ENCODE results near the gene ATP1B3. TPM values are rescaled to one million over a fixed set of nuclear protein-coding genes. Genes with fewer than 3 reads are reported as not detected.
"Not testable (repeated sequence)": the region's sequence is repeated elsewhere in the genome, so short reads cannot be mapped to it uniquely, and the experiment has no call there.

ATP1B3 gene
- total RNA-seq, 2 experiments from 2014 or later, result 106 to 113 TPM

DNA sequence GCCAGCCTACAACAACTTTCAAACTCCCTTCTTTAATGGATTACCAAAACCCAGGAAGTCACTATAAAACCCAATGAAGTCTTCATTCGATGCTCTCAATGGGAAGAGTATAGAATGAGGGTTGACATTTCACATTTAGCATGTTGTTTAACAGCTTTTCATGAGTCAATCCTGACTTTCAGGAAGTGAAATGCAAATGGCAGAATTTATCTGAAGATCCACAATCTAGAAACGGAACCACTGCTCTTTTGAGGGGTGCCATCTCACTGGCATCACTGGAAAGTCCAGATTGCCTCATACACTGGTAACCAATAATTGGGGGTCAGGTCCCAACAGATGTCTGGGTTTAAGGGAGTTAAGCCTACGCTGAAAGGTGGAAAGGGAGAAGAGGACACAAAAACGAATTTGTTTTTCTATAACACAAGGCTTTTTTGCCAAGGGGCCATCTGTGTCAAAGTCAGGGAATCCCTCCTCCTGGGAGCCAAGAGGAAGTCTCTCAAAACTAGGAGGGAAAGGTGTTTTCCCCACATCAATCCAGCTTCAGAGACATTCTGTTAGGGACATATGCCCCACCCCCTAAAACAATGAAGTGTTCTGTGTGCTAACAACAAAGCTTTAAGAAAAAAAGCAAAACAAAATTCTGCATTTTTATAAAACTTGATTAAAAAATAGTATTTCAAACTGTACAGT is 12.0 kb upstream of the ATP1B3 start:
- H3K36me3 Mint-ChIP-seq (ENCODE audit: low read depth), result no peaks in the 10 kb centered on the region
- POLR2A ChIA-PET, result no interaction called here
- no peaks in the 10 kb centered on the region for H3K27me3 Mint-ChIP-seq
- CTCF ChIA-PET, result interaction anchor here (0.9 kb wide), 1 partner anchor 21 kb away, joined by 3 read pairs; no protein-coding TSS in a partner anchor
- H3K4me3 Mint-ChIP-seq, result no peak overlapping the region
- no peaks in the 10 kb centered on the region for H3K9me3 Mint-ChIP-seq
- H3K27ac Mint-ChIP-seq, result no peak overlapping the region
- peaks cover 2% of the 10 kb centered on the region for H3K4me1 Mint-ChIP-seq
- no peak for DNase-seq

DNA sequence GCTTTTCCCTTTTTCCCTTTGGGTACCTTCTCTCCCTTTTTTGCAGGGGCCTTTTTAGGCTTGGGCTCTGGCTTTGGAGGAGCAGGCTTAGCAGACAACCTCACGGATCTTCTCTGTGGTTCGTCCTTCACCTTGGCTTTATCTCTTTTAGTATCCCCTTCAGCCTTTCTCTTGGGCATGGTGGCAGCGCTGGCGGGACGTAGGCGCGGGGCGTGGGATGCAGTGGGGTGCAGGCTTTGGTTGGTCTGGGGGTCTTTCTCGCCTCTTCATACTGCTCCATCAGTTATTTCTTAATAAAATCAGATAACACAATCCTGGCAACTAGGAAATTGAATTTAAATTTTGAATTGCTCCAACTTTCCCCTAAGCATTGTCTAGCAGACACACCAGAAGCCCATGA is 11.3 kb upstream of the ATP1B3 start:
- ChIA-PET CTCF (interaction anchor here (0.9 kb wide), 1 partner anchor 20 kb away, joined by 3 read pairs; no protein-coding TSS in a partner anchor), POLR2A (interaction anchor here (0.6 kb wide), 1 partner anchor 403 kb away, joined by 6 read pairs; no protein-coding TSS in a partner anchor)
- no peaks in the 10 kb centered on the region for H3K9me3 Mint-ChIP-seq
- peaks cover 2% of the 10 kb centered on the region for H3K4me1 Mint-ChIP-seq
- no peaks in the 10 kb centered on the region for H3K27me3 Mint-ChIP-seq
- no peak for DNase-seq
- no peaks in the 10 kb centered on the region for H3K36me3 Mint-ChIP-seq (ENCODE audit: low read depth)
- no peak overlapping the region for H3K4me3 Mint-ChIP-seq
- H3K27ac Mint-ChIP-seq, result no peak overlapping the region

DNA sequence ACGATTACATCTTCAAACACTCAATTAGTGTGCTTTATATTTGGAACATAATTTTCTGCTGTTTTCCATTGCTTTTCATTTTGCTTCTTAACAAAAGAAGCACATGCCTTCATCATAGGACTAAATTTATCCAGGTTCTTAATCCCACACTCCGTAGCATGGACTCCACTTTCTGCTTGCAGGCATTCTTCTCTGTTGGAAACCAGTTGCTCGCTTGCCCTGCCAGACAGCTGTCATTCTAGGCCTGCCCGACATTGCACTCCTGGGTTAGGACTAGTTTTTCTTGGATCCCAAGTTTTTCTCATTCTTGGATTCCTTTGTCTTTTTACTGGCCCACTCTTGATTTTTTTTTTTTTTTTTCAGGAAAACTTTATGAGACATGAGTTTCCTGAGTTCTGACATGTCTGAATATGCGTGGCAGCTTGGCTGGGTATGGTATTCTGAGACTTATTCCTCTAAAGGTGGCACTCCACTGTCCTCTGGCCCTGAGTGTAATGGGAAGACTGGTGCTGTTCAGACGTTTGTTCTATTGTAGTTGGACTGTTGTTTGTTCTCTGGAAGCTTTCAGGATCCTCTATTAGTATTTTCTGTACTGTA is 6.3 kb upstream of the ATP1B3 start:
- Mint-ChIP-seq H3K4me3 (no peak overlapping the region), H3K36me3 (ENCODE audit: low read depth) (no peaks in the 10 kb centered on the region), H3K27ac (no peak overlapping the region), H3K9me3 (no peaks in the 10 kb centered on the region), H3K27me3 (no peaks in the 10 kb centered on the region), H3K4me1 (peaks cover 3% of the 10 kb centered on the region)
- no peak for DNase-seq
- ChIA-PET CTCF (interaction anchor here (0.6 to 1.6 kb wide), 2 partner anchors 125 to 132 kb away, joined by 3 to 6 read pairs; partner anchors contain the start of gene RNF7), POLR2A (no interaction called here)

DNA sequence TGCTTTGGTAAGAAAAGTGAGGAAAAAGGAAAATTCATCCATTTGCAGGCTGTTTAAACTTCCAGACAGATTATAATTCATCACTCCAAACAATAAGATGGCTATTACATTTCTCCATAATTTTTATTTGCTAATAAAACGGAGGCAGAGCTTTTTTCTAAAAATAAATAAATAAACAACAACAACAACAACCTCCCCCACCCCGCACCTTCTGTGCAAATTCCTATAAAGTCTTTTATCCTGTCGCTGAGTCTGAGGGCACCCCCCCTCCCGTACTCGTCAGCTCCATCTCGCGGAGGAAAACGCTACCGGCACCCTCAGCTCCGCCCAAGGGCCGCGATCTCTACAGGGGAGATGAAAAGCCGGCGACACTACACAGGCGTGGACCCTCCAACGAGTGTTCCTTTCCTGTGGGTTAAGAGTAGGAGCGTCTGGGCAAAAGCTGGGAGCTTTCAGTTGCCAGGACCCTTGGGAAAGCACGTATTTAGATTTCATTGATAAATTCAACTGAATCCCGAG is 1.0 kb upstream of the ATP1B3 start:
- ChIA-PET POLR2A (interaction anchor here (0.6 kb wide), 1 partner anchor 122 kb away, joined by 3 read pairs; no protein-coding TSS in a partner anchor), CTCF (interaction anchor here (0.6 to 2.4 kb wide), 27 partner anchors 8 to 928 kb away, joined by 3 to 13 read pairs (median 3); partner anchors contain the start of gene RNF7)
- H3K27me3 Mint-ChIP-seq, result no peaks in the 10 kb centered on the region
- peak; percentile 87 for DNase-seq
- H3K9me3 Mint-ChIP-seq, result no peaks in the 10 kb centered on the region
- H3K36me3 Mint-ChIP-seq (ENCODE audit: low read depth), result peaks cover 11% of the 10 kb centered on the region
- peaks cover 35% of the 10 kb centered on the region for H3K4me1 Mint-ChIP-seq
- H3K4me3 Mint-ChIP-seq, result peak overlapping the region; percentile 80
- peak overlapping the region; percentile 98 for H3K27ac Mint-ChIP-seq

DNA sequence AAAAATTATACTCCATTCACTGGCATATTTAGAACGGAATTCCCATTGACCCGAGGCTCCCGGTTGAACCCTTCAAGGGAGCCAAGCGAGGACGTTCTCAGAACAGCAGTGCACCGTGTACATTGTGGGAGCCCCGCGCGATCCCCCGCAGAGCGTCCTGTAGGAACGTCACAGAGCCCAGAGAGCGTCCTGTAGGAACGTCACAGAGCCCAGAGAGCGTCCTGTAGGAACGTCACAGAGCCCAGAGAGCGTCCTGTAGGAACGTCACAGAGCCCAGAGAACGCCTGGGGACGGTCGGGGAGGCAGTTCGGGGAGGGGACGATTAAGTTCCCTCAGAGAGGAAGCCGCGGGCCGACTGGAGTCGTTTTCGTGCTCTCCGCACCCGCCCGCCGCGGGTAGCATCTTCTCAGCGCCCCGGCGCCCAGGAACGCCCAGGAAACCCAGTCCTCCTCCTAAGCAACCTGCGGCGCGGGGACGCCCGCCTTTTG is 506 bp upstream of the ATP1B3 start:
- Mint-ChIP-seq H3K9me3 (no peaks in the 10 kb centered on the region), H3K36me3 (ENCODE audit: low read depth) (peaks cover 13% of the 10 kb centered on the region), H3K4me3 (peak overlapping the region; percentile 80), H3K27me3 (no peaks in the 10 kb centered on the region), H3K4me1 (peaks cover 38% of the 10 kb centered on the region), H3K27ac (peak overlapping the region; percentile 98)
- CTCF ChIA-PET, result interaction anchor here (0.6 to 3.7 kb wide), 21 partner anchors 8 to 200 kb away, joined by 3 to 13 read pairs (median 3); partner anchors contain the start of gene RNF7
- DNase-seq, result peak; percentile 86
- POLR2A ChIA-PET, result no interaction called here

DNA sequence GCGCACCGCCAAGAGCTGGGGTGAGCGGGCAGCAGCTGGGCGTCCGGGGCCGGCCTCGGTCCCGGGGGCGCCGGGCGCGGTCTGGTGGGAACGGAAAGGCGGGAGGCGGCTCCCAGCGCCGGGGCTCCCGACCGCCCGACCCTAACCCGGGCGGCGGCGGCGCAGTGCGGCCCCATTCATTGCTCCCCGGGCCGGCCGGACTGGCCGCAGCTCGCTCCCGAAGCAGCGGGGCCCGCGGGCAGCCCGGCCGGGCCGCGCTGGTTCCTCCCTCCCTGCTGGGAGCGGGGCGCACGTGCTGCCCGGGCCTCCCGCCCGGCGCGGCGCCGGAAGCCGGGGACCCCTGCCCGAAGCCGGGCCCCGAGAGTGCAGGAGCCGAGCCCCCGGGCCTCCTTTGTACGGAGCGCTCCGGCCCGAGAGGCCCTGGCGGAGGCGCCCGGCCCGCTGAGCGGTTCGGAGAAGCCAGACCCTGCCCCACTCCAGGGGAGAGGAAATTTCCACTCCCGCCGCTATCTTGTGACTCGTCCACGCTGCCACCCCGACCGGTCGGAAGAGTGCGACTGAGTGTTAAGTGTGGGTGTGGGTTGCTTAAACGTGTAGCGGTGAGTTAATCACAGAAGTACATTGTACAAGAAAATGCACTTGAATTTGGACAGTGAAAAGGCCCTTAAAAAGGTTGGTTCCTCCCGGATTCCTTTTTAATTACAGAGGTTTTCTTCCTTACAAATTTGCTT is 613 bp downstream of the ATP1B3 start:
- POLR2A ChIA-PET, result interaction anchor here (0.6 to 0.7 kb wide), 2 partner anchors 19 to 33 kb away, joined by 3 to 4 read pairs; no protein-coding TSS in a partner anchor
- Mint-ChIP-seq H3K36me3 (ENCODE audit: low read depth) (peaks cover 23% of the 10 kb centered on the region), H3K4me1 (peaks cover 49% of the 10 kb centered on the region), H3K9me3 (no peaks in the 10 kb centered on the region), H3K4me3 (peak overlapping the region; percentile 95), H3K27me3 (no peaks in the 10 kb centered on the region), H3K27ac (peak overlapping the region; percentile 95)
- CTCF ChIA-PET, result interaction anchor here (0.6 to 3.7 kb wide), 6 partner anchors 10 to 646 kb away, joined by 3 to 11 read pairs (median 4); partner anchors contain the start of genes PXYLP1 and RNF7
- DNase-seq, result peak; percentile 61

DNA sequence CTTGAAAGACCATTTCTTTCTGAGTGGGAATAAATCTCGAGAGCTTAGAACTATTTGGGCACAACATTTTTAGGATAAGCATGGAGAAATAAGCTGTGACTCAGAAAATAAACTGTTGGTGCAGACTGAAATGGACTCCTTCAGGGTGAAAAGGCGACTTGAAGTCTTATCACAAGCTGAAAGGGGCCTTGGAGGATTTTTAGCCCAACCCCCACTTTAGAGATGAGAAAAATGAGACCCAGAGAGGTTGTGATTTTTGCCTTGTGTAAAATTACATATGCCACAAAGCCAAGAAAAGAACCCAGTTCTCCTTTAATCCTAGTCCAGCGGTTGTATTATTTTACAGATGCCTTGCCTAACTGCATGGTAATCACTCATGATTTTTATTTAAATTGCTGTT is 1.5 kb downstream of the ATP1B3 start:
- Mint-ChIP-seq H3K4me1 (peaks cover 55% of the 10 kb centered on the region), H3K27ac (peak overlapping the region; percentile 89), H3K36me3 (ENCODE audit: low read depth) (peaks cover 25% of the 10 kb centered on the region), H3K9me3 (no peaks in the 10 kb centered on the region), H3K4me3 (peak overlapping the region; percentile 87), H3K27me3 (no peaks in the 10 kb centered on the region)
- ChIA-PET POLR2A (interaction anchor here (0.6 to 0.7 kb wide), 2 partner anchors 32 to 108 kb away, joined by 3 to 4 read pairs; no protein-coding TSS in a partner anchor), CTCF (interaction anchor here (0.9 to 3.7 kb wide), 5 partner anchors 10 to 647 kb away, joined by 3 to 11 read pairs (median 3); partner anchors contain the start of genes PXYLP1 and RNF7)
- no peak for DNase-seq

DNA sequence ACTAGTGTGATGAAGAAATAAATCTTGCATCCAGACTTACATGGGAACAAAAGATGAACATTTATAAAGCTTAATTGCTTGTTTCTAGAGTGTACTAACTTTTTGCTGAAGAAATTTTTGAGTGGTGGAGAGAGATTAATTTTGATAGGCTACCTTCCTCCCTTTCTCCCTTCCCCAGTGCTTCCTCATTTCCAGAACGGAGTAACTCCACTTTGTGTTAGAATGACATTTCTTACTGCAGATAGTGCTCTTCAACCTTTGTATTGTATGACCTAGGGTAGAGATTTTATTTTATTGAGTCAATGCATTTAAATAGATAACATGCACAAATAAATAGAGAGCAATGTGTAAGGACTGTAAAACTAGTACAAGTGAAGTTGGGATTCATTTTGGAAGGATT is 1.9 kb downstream of the ATP1B3 start:
- Mint-ChIP-seq H3K4me1 (peaks cover 56% of the 10 kb centered on the region), H3K36me3 (ENCODE audit: low read depth) (peaks cover 26% of the 10 kb centered on the region)
- no peak for DNase-seq

DNA sequence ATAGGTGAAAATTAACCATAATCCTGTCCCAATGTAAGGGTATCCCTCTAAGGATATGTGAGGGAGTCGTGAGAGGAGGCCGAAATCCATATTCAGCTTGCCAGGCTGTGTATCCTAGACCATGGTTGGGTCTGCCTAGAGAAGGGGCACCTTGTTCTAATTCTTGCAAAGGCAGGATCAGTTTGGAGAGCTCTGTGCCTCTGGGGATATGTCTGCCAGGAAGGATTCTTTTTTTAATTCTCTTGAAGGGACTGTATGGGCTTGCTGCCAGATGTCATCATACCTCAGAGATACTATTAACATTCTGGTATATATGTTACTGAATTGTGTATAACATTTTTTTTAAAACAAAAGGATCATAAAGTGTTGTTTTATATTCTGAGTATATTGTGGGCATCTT is 2.4 kb downstream of the ATP1B3 start:
- Mint-ChIP-seq H3K4me1 (peaks cover 59% of the 10 kb centered on the region), H3K4me3 (peak overlapping the region; percentile 87), H3K27me3 (no peaks in the 10 kb centered on the region), H3K36me3 (ENCODE audit: low read depth) (peaks cover 27% of the 10 kb centered on the region), H3K9me3 (no peaks in the 10 kb centered on the region), H3K27ac (no peak overlapping the region)
- ChIA-PET POLR2A (no interaction called here), CTCF (interaction anchor here (0.9 to 3.7 kb wide), 3 partner anchors 9 to 234 kb away, joined by 3 to 11 read pairs (median 3); partner anchors contain the start of gene RNF7)
- no peak for DNase-seq

More for the DNA sequence above, 1.9 kb downstream of the ATP1B3 start:
- Mint-ChIP-seq H3K9me3 (no peaks in the 10 kb centered on the region), H3K27ac (peak overlapping the region; percentile 89), H3K4me3 (peak overlapping the region; percentile 87), H3K27me3 (no peaks in the 10 kb centered on the region)
- POLR2A ChIA-PET, result interaction anchor here (0.7 kb wide), 1 partner anchor 107 kb away, joined by 3 read pairs; no protein-coding TSS in a partner anchor
- CTCF ChIA-PET, result interaction anchor here (0.9 to 3.7 kb wide), 4 partner anchors 9 to 233 kb away, joined by 3 to 11 read pairs (median 3); partner anchors contain the start of gene RNF7

DNA sequence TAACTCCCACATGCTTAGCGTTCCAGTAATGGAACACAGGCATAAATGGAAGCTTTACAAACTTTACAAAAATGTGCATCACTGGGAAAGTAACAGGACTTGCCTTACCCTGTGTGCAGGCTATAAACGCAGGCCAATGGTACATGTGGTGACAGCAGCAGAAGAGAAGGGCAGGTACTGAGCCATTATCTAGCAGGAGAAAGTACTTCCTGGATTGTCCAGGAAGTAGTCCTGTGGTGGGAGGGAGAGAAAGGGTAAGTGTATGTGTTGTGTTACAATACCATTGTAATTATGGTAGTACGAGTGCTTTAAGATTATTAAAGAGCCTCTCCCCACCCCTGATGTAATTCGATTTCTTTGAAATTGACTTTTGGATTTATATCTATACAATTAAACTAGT is 5.3 kb downstream of the ATP1B3 start:
- H3K27ac Mint-ChIP-seq, result no peak overlapping the region
- no peak for DNase-seq
- ChIA-PET POLR2A (no interaction called here), CTCF (interaction anchor here (0.6 to 1.5 kb wide), 2 partner anchors 8 to 102 kb away, joined by 3 read pairs; no protein-coding TSS in a partner anchor)
- no peak overlapping the region for H3K4me3 Mint-ChIP-seq
- H3K9me3 Mint-ChIP-seq, result no peaks in the 10 kb centered on the region
- H3K36me3 Mint-ChIP-seq (ENCODE audit: low read depth), result peaks cover 46% of the 10 kb centered on the region
- H3K27me3 Mint-ChIP-seq, result no peaks in the 10 kb centered on the region
- H3K4me1 Mint-ChIP-seq, result peaks cover 56% of the 10 kb centered on the region

DNA sequence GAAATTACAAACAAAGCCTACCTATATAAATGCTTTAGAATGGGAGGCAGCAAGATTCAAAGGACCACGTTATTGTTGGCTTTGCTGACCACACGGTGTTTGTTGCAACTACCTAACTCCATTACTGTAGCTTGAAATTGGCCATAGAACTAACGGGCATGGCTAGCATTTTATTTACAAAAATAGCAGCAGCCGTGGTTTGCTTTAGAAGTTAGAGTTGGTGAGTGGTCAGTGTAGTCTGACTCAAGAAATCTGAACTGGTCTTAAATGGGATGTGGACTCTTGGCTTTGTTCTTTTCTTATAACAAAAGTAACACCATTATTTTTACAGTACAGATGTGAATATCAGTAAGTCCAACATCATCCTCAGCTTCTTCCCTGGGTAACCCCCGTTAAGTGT is 10.6 kb downstream of the ATP1B3 start:
- CTCF ChIA-PET, result interaction anchor here (1.0 to 2.5 kb wide), 3 partner anchors 9 to 12 kb away, joined by 3 to 11 read pairs (median 4); no protein-coding TSS in a partner anchor
- Mint-ChIP-seq H3K27me3 (no peaks in the 10 kb centered on the region), H3K36me3 (ENCODE audit: low read depth) (peaks cover 47% of the 10 kb centered on the region), H3K4me1 (peaks cover 28% of the 10 kb centered on the region), H3K27ac (no peak overlapping the region), H3K4me3 (no peak overlapping the region), H3K9me3 (peaks cover 17% of the 10 kb centered on the region)
- POLR2A ChIA-PET, result no interaction called here
- DNase-seq, result no peak

DNA sequence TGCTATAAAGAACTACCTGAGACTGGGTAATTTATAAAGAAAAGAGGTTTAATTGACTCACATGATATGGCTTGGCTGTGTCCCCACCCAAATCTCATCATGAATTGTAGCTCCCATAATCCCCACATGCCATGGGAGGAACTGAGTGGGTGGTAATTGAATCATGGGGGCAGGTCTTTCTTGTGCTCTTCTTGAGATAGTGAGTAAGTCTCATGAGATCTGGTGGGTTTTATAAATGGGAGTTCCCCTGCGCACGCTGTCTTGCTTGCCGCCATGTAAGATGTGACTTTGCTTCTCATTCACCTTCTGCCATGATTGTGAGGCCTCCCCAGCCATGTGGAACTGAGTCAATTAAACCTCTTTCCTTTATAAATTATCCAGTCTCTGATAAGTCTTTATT is 12.1 kb downstream of the ATP1B3 start:
- DNase-seq, POLR2A ChIA-PET: not testable (repeated sequence)

More for the DNA sequence above, 12.1 kb downstream of the ATP1B3 start:
- Mint-ChIP-seq H3K9me3 (peaks cover 17% of the 10 kb centered on the region), H3K4me1 (peaks cover 24% of the 10 kb centered on the region), H3K36me3 (ENCODE audit: low read depth) (peaks cover 47% of the 10 kb centered on the region)
- not testable (repeated sequence) for H3K27ac Mint-ChIP-seq, H3K27me3 Mint-ChIP-seq, H3K4me3 Mint-ChIP-seq
- CTCF ChIA-PET, result interaction anchor here (0.6 to 1.3 kb wide), 2 partner anchors 13 to 228 kb away, joined by 3 read pairs; no protein-coding TSS in a partner anchor

Measured in activated CD4-positive, alpha-beta T cell treated with anti-CD3 and anti-CD28 coated beads, Interleukin-2, amount 10 ng/mL, durations not matched to agents 7 days and 5 days (primary cell).